NCI-H2196 treated with DMSO at 0.1 percent for 48 hours (cell line): ENCODE measurements around the gene TCIRG1.

Experiments used
- DNase-seq: peaks from one replicate; lab custom pipeline; 2025; ENCODE audit not compliant: unreplicated experiment; lab: John Stamatoyannopoulos, UW

The TCIRG1 gene

DNA sequence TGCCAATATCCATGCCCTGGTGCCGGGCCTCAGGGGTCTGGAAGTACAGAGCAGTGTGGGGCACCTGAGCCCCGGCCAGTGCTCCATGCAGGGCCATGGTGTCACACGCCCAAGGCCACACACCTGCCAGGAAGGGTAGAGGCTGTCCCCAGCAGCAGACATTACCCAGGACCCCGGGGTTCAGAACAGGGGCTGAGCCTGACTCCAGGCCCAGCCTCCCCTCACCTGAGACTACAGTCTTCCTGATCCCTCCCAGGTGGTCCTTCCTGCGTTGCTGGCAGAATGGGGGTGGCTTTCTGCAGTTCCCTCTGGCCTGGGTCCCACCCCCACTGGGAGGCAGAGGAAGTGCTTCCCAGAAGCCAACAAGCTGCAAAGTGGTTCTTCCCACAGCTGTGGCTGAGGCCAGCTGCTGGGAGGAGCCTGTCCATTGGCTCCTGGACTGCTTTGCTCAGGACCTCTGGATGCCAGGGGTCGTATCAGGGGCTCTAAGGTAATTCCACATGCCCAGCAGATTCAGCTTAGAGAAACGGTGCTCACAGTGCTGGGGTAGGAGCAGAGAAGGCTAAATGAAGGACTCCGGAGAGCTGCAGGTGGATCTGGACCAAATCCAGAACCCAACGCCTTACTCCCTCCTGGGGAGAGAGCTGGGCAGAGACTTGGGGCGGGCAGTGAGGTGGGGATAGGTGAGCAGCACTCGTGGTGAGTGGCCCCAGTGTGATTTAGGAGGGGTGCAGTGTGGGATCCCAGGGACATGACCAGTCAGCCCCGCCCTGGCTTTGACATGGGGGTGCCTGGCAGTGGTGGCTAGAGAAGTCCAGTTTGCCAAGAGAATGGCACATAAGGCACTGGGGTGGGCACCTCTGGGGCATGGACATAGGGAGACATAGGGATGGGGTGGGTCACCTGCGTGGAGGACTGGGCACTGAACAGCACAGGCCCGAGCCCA, 12.6 kb downstream of the TCIRG1 start:
- no peak for DNase-seq

- DNase-seq: no peak
These were observed 13.5 kb downstream of the TCIRG1 start for GRCh38 chr11:68052137-68052873.

DNA sequence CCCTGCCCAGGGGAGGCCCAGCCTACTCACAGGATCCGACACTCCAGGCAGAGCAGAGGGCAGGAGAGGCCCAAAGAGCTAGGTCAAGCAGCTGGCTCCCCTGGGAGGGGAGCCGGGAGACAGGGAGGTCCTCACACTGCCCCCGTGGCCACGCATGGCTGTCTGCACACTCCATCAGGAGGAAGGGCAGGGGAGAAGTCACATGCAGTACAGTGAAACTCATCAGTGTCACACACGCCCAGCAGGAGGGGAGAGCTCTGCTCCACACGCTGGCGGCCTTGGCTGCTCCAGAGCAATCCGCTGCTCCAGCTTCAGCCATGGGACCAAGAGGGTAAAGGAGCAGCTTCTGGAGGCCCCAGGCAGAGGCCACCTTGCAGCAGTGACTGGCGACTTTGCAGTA, 14.3 kb downstream of the TCIRG1 start:
- DNase-seq: no peak

GRCh38 chr11:68053981-68054812, 15.4 kb downstream of the TCIRG1 start:
- DNase-seq: no peak

- no peak for DNase-seq
These were observed 17.8 kb downstream of the TCIRG1 start for GRCh38 chr11:68056317-68057285.

GRCh38 chr11:68057807-68058206, 19.0 kb downstream of the TCIRG1 start:
- no peak for DNase-seq

GRCh38 chr11:68061508-68061907, 22.7 kb downstream of the TCIRG1 start:
- no peak for DNase-seq

DNA sequence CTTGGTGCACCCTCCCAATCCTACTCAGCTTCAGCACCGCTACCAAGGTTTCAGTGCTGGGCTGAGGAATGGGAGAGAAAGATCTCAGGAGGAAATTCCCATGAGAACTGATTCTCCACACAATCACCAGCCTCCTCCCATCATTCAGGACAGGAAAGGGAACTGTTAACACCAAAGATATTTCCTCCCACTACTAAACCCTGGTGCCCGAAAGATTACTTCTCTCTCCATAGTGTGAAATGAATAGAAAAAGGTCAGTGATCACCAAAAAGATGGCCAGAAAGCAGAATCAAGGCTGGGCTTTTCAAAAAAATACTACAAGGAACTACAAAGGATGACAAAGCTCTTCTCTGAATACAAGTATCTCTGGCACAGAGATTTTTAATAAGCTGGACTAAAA, 26.1 kb downstream of the TCIRG1 start:
- no peak for DNase-seq

GRCh38 chr11:68065841-68066240, 27.0 kb downstream of the TCIRG1 start:
- DNase-seq: no peak

DNA sequence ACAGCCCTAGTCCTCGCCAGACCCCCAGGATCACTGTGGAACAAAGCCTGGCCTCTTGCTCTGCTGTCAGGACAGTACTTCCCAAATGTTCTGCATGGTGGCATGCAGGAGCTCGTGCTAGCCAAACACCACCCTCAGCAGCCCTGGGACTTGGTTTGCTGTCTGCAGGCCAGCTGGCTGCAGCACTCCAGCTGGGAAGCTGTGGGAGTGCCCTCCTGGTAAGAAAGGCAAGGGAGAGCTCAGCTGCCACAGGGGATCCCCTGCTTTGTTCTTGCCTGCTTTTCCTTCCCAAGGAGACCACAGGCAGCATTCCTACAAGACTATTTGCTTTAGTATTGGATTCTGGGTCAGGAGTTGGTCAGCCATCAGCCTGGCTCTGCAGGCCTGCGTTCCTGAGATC, 27.9 kb downstream of the TCIRG1 start:
- no peak for DNase-seq

DNA sequence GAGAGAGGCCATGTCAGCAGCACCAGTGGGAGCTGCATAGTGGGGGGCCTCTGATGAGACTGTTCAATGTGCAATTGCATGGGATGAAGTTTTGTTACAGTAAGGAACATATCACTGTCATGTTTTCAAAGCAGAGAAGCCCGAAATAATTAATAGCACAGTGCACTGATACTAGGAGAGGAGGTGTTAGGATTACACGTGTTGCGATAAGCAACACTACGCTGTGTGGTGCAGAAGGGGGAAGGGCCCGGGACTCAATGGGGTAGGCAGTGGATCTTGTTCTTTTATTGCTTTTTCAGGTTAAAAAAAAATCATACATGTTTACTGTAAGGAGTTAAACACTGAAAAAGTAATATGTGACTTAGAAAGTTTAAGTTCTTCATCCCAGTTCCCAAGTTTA, 29.2 kb downstream of the TCIRG1 start:
- no peak for DNase-seq

- no peak for DNase-seq
These were observed 32.6 kb downstream of the TCIRG1 start for GRCh38 chr11:68071281-68072048.

- DNase-seq: no peak
These were observed 35.9 kb downstream of the TCIRG1 start for GRCh38 chr11:68074584-68075352.

DNA sequence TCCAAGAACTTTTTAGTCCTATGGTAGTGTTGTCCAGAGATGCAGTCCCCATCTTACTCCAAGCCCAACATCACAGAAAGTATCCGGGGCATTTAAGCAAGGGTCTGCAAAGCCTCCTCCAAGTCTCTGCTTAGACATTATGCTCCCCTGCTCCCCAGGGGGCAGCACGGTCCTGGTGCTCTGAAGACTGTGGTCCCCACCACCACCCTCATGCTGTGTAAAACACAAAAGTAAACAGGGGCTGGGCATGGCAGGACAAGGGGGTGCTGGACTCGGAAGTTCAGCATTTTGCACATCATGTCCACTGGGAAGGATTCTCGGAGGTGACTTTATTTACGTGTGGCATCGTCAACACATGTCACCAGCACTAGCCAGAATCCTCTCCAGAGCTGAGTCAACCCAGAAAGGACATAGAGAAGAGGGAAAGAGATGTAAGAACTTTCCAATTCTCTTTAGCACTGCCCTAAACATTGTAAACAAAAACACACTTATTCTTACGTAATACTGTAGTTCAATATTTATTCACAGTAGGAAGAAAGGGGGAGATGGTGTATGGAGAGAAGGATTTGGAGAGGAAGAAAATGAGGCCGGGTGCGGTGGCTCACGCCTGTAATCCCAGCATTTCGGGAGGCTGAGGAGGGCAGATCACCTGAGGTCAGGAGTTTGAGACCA, 37.7 kb downstream of the TCIRG1 start:
- no peak for DNase-seq

GRCh38 chr11:68077617-68078582, 39.1 kb downstream of the TCIRG1 start:
- no peak for DNase-seq

GRCh38 chr11:68080860-68081259, 42.0 kb downstream of the TCIRG1 start:
- no peak for DNase-seq

- no peak for DNase-seq
These were observed 42.9 kb downstream of the TCIRG1 start for GRCh38 chr11:68081691-68082090.
